B cell (primary cell): Measurements from ENCODE around the gene FAR2. TPM values are rescaled to one million over a fixed set of nuclear protein-coding genes. Genes with fewer than 3 reads are reported as not detected.

Source experiments
- ATAC-seq: fragments of 200-7000 bp; cut with Tn5 transposase; one replicate; pipeline ENCODE4 v1.10.0; 2021; ENCODE audit warnings: low read depth, mild to moderate bottlenecking, moderate number of reproducible peaks, moderate library complexity
- CTCF ChIA-PET: fragments of 350-600 bp; sonication (Branson Sonifier 250); formaldehyde crosslinking; loops from one replicate; lab custom pipeline; 2021; ENCODE audit warnings: antibody characterized with exemption, inconsistent platforms; lab: Charles Lee
- POLR2A ChIA-PET: fragments of 350-600 bp; sonication (Branson Sonifier 250); formaldehyde crosslinking; loops from one replicate; lab custom pipeline; 2021; ENCODE audit warnings: antibody characterized with exemption; lab: Charles Lee
- DNase-seq: peaks from one replicate; pipeline ENCODE4 v3.0.0; 2013
- H2AFZ ChIP-seq: 2 replicates; pipeline ENCODE4 v1.6.1; 2012; ENCODE audit warnings: mild to moderate bottlenecking, low read depth, low read length; ENCODE audit not compliant: insufficient read depth, poor library complexity, severe bottlenecking
- H3K27ac ChIP-seq, 2 donors: 1 replicate in 1 of 2; 2 replicates in 1 of 2; pipeline ENCODE4 v1.5.1; 2012 to 2013; ENCODE audit warnings: low read length in 2 of 2, mild to moderate bottlenecking in 2 of 2, moderate library complexity in 1 of 2
- H3K27me3 ChIP-seq, 4 experiments: fragments of 200-600 bp in 1 of 4; sonication (generic) in 1 of 4; replicated peaks in 1 of 4; 1 replicate in 2 of 4; 2 replicates in 2 of 4; pipeline versions ENCODE4 v1.6.1 to v1.7.0; 2013 to 2016; ENCODE audit warnings: low read length in 3 of 4, mild to moderate bottlenecking in 2 of 4, mixed read lengths in 1 of 4, moderate library complexity in 1 of 4; ENCODE audit not compliant: insufficient read depth in 4 of 4, control insufficient read depth in 3 of 4; ENCODE audit errors: control extremely low read depth in 1 of 4
- H3K36me3 ChIP-seq, 2 experiments: replicated peaks in 1 of 2; 1 replicate in 1 of 2; 2 replicates in 1 of 2; pipeline versions ENCODE4 v1.6.1 to v1.7.1; 2013; ENCODE audit warnings: low read length in 1 of 2; ENCODE audit not compliant: insufficient read depth in 2 of 2, control insufficient read depth in 1 of 2; ENCODE audit errors: control extremely low read depth in 1 of 2, extremely low read depth in 1 of 2
- H3K4me1 ChIP-seq, 2 donors: fragments of 200-600 bp in 1 of 2; sonication (generic) in 1 of 2; 1 replicate in 1 of 2; 2 replicates in 1 of 2; pipeline versions ENCODE4 v1.5.1 to v1.6.1; 2013 to 2017; ENCODE audit warnings: low read length in 2 of 2; ENCODE audit not compliant: control insufficient read depth in 2 of 2, insufficient read depth in 2 of 2
- H3K4me2 ChIP-seq: replicated peaks from 2 replicates; pipeline ENCODE3; 2012; ENCODE audit warnings: mild to moderate bottlenecking, low read depth, low read length; ENCODE audit not compliant: poor library complexity, severe bottlenecking
- H3K4me3 ChIP-seq, 5 experiments: fragments of 200-600 bp in 1 of 5; sonication (generic) in 1 of 5; 1 replicate in 3 of 5; 2 replicates in 2 of 5; pipeline versions ENCODE4 v1.5.1 to v1.7.0; 2011 to 2016; ENCODE audit warnings: low read length in 4 of 5, mild to moderate bottlenecking in 4 of 5, low read depth in 2 of 5, control low read depth in 1 of 5, moderate library complexity in 1 of 5; ENCODE audit not compliant: insufficient read depth in 1 of 5; ENCODE audit errors: control extremely low read depth in 1 of 5, extremely low read depth in 1 of 5
- H3K79me2 ChIP-seq: fragments of 200-600 bp; sonication (generic); one replicate; pipeline ENCODE4 v1.6.0; 2016; ENCODE audit warnings: low read length; ENCODE audit not compliant: control insufficient read depth, insufficient read depth
- H3K9ac ChIP-seq: fragments of 200-600 bp; sonication (generic); 2 replicates; pipeline ENCODE4 v1.6.1; 2017; ENCODE audit warnings: mild to moderate bottlenecking, low read length, moderate library complexity
- H3K9me3 ChIP-seq, 3 donors: one replicate each; pipeline versions ENCODE4 v1.6.1 to v1.7.1; 2013; ENCODE audit warnings: low read length in 2 of 3; ENCODE audit not compliant: control insufficient read depth in 2 of 3, insufficient read depth in 1 of 3; ENCODE audit errors: control extremely low read depth in 1 of 3
- H4K20me1 ChIP-seq: 2 replicates; pipeline ENCODE4 v1.6.0; 2012; ENCODE audit warnings: mild to moderate bottlenecking, low read length; ENCODE audit not compliant: insufficient read depth, control insufficient read depth, poor library complexity, severe bottlenecking
- H3K27ac Mint-ChIP-seq: one replicate; pipeline ENCODE4 v1.8.0; 2021; ENCODE audit warnings: mixed read lengths
- H3K27me3 Mint-ChIP-seq: one replicate; pipeline ENCODE4 v1.8.0; 2021; ENCODE audit warnings: mixed read lengths
- H3K4me1 Mint-ChIP-seq: one replicate; pipeline ENCODE4 v1.8.0; 2021; ENCODE audit warnings: mixed read lengths
- H3K4me3 Mint-ChIP-seq: one replicate; pipeline ENCODE4 v1.8.0; 2021; ENCODE audit warnings: mixed read lengths
- H3K9me3 Mint-ChIP-seq: one replicate; pipeline ENCODE4 v1.8.0; 2022; ENCODE audit warnings: mixed read lengths; ENCODE audit not compliant: insufficient read depth
- CTCF ChIP-seq: fragments of 200-600 bp; IDR thresholded peaks from one replicate; pipeline ENCODE4 v1.8.0; 2022; ENCODE audit warnings: antibody characterized with exemption, mild to moderate bottlenecking
- EZH2 ChIP-seq: IDR thresholded peaks from 2 replicates; pipeline ENCODE4 v1.6.1; 2012; ENCODE audit warnings: borderline replicate concordance, low read depth, mild to moderate bottlenecking, moderate library complexity, low read length; ENCODE audit not compliant: insufficient read depth, poor library complexity, severe bottlenecking
- WGBS: methylation state at CpG from one replicate; pipeline ENCODE4 v1.1.5; 2013; ENCODE audit warnings: missing lambda C conversion rate; ENCODE audit not compliant: insufficient coverage; 5-methylcytosine and 5-hydroxymethylcytosine counted together
- intact Hi-C: fragments of 100-400 bp; cut with micrococcal nuclease; formaldehyde crosslinking; loops from one replicate; pipeline ENCODE4 v1.10.0; 2022
- polyA plus RNA-seq: library from polyadenylated mRNA; depleted of rRNA; stranded (reverse); fragments of >200 nt; gene quantifications from 2 replicates; pipeline ENCODE4 v1.2.3, GENCODE V29; 2012
- total RNA-seq, 2 donors: library from RNA; stranded (reverse); fragments of 120-200 nt in 1 of 2; gene quantifications; 1 replicate in 1 of 2; 2 replicates in 1 of 2; pipeline versions ENCODE4 v1.2.3 to v1.2.4, GENCODE V29; 2013 to 2022

Gene FAR2
- total and polyA plus RNA-seq, 2 donors (not counting 1 experiment from before 2014, with no cell fraction given), result 0.39 TPM; not detected in 1

DNA sequence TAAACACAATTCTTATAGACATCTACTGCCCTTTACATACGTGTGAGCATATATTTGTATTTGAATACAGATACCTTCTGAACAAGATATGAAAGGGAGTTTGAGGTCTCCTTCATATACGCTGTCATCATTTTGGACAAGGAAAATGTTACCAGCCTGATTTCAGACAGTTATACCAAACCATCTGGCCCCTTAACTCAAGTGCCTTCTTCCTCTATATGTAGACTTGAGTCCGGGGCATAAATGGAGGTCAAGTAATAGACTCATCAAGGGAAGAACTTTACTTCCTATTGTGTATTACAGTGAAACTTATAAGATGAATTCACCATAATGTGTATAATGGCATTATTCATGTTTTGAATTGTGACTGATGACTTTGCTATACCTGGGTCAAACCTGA is 52.2 kb downstream of the FAR2 start:
- Histone ChIP-seq H3K27me3 (no peaks in the 10 kb centered on the region), H4K20me1 (no peaks in the 10 kb centered on the region), H3K4me3 (no peak overlapping the region), H3K4me2 (no peak overlapping the region), H3K9me3 (peaks cover 0 to 3% (median 0%) of the 10 kb centered on the region in 3 donors), H3K9ac (no peak overlapping the region), H3K36me3 (no peaks in the 10 kb centered on the region), H3K27ac (no peak overlapping the region), H2AFZ (no peak overlapping the region), H3K79me2 (no peaks in the 10 kb centered on the region), H3K4me1 (no peaks in the 10 kb centered on the region)
- Mint-ChIP-seq H3K27ac (no peak overlapping the region), H3K4me3 (no peak overlapping the region), H3K4me1 (no peaks in the 10 kb centered on the region), H3K9me3 (no peaks in the 10 kb centered on the region), H3K27me3 (peaks cover 2% of the 10 kb centered on the region)
- ChIA-PET CTCF (no interaction called here), POLR2A (no interaction called here)
- ATAC-seq (no peak), DNase-seq (no peak)
- TF ChIP-seq CTCF, result no peak
- no peak for TF ChIP-seq EZH2
- no CpG with 5 or more reads among the region's 3 CpGs for WGBS
- intact Hi-C loops, result no loop called here

DNA sequence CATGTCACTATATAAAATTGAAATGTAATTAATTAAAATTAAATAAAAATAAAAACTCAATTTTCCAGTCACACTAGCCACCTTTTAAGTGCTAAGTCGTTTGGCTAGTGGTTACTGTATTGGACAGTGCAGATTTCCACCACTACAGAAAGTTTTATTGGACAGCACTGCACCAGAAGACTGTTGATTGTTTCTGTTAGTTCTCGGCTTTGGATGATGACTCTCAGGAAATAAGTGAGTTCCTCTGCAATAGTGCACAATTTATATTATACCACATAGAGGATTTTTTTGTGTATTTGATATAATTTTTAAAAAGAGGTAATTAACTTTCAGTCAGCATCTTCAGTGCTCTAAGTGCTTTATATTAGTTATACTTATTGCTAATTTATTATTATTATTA is 52.7 kb downstream of the FAR2 start:
- H3K79me2 ChIP-seq, result no peaks in the 10 kb centered on the region
- no peak overlapping the region for H3K27ac Mint-ChIP-seq
- H3K4me2 ChIP-seq, result no peak overlapping the region
- no peaks in the 10 kb centered on the region for H4K20me1 ChIP-seq
- no peak overlapping the region for H3K27ac ChIP-seq
- ATAC-seq (no peak), DNase-seq (no peak)
- CTCF ChIA-PET, result no interaction called here
- no peak overlapping the region for H3K4me3 ChIP-seq
- WGBS, result no CpG with 5 or more reads among the region's 2 CpGs
- H3K27me3 ChIP-seq, result no peaks in the 10 kb centered on the region
- TF ChIP-seq CTCF, result no peak
- no peak for TF ChIP-seq EZH2
- no peaks in the 10 kb centered on the region for H3K4me1 ChIP-seq
- intact Hi-C loops, result no loop called here
- H3K4me1 Mint-ChIP-seq, result no peaks in the 10 kb centered on the region
- no peak overlapping the region for H2AFZ ChIP-seq
- H3K27me3 Mint-ChIP-seq, result peaks cover 2% of the 10 kb centered on the region
- H3K4me3 Mint-ChIP-seq, result no peak overlapping the region
- no peak overlapping the region for H3K9ac ChIP-seq
- H3K36me3 ChIP-seq, result no peaks in the 10 kb centered on the region
- POLR2A ChIA-PET, result no interaction called here
- H3K9me3 Mint-ChIP-seq, result no peaks in the 10 kb centered on the region
- H3K9me3 ChIP-seq, result peaks cover 0 to 3% (median 0%) of the 10 kb centered on the region in 3 donors
